HK-2 (cell line): ENCODE measurements around the gene RPL22.

Source experiments
- DNase-seq: peaks from one replicate; pipeline ENCODE4 v3.0.0-alpha.2; 2018; ENCODE audit not compliant: unreplicated experiment

The RPL22 gene

GRCh38 chr1:6200188-6200809, 904 bp upstream of the RPL22 start:
- DNase-seq = no peak

DNA sequence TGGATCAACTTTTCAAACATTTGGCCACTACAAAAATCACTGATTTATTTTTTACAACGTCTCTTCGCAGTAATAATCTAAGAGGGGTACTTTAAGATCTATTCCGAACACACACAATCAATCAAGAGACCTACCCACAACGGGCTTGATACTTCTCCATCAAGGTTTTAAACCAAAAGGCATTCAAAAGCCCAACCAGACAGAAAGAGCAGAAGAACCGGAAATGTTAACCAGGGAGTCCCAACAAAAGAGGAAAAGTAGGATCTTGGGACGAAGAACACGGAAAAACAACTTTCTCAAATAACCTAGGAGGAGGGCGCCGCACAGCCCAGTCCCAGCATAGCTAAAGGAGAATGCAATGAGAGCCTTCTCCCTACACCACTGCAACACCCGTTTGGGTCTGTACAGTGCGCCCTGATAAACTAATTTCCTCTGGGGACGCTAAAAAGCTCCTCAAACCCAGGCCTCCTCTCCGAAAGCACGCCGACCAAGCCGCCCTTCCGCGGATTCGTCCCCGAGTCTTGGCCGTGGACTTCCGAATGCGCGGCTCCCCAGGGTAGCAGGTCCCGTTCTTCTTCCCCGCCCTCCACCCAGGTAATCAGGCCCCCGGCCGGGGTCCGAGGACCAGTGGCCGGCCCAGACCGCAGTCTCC, 623 bp downstream of the RPL22 start:
- DNase-seq = no peak

GRCh38 chr1:6197746-6198427, 1.5 kb downstream of the RPL22 start:
- DNase-seq = no peak

DNA sequence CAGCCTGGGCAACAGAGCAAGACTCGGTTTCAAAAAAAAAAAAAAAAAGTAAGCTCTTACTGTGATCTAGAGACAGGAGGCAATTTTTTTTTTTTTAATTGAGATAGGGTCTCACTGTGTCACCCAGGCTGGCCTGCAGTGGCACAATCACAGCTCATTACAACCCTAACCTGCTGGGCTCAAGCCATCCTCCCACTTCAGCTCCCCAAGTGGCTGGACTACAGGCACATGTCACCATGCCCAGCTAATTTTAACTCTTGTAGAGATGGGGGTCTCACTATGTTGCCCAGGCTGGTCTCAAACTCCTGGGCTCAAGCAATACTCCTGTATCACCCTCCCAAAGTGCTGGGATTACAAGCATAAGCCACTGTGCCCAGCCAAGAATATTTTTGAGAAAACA, 7.4 kb downstream of the RPL22 start:
- DNase-seq = no peak

- no peak for DNase-seq
Measured at GRCh38 chr1:6188466-6188865, 10.9 kb downstream of the RPL22 start.

- no peak for DNase-seq
Measured at GRCh38 chr1:6185635-6186382, 13.6 kb downstream of the RPL22 start.

GRCh38 chr1:6185151-6185550, 14.2 kb downstream of the RPL22 start:
- DNase-seq = no peak

- DNase-seq = peak; percentile 17
Measured at GRCh38 chr1:6184083-6184783, 15.2 kb downstream of the RPL22 start.

- peak; percentile 51 for DNase-seq
Measured at GRCh38 chr1:6183520-6183989, 15.8 kb downstream of the RPL22 start.

DNA sequence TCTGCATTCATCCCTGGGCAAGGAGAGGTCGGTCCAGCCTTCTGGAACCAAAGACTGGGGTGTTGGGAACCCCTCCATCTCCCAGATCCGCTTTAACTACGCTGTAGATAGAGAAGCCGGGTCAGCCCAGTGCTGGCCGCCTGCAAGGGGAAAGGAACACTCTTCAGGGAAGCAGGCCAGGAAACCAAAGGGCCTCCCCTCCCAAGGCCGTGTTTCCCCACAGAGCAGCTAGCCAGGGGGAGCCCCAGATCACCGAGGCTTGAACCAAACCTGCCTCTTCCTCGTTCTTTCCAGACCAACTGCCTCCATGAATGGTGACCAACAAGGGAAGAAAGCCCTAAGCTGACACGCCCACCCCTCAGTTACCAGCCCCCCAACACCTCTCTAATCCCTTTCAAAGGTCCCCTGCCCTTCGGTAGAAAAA, 18.0 kb downstream of the RPL22 start:
- DNase-seq = no peak

- DNase-seq = no peak
Measured at GRCh38 chr1:6180707-6181311, 18.6 kb downstream of the RPL22 start.

DNA sequence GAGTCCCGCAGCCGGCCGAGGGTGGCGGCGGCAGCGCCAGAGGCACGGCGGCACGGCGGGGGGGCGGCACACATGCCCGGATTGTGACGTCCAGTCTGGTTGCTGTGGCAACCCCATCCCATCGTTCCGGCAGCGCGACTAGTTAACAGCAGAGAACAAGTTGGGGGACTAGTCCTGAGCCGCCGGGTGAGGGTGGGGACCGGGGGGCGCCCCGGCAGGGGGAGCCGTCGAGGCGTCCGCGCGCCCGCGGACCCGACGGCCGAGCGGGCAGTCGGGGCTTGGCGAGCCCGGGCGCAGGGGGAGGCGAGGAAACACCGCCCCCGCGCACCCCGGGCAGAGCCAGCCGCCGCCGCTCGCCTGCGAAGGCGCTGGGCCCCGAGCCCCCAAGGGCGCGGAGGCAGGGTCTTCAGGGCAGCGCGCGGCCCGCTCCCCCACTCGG, 19.1 kb downstream of the RPL22 start, which contains the start of gene CHD5:
TSS of gene CHD5 (minus strand) at position 54 of the 439 bp plus-strand sequence. CDS start 298 bp downstream, outside the sequence.
- DNase-seq = no peak

GRCh38 chr1:6179564-6180175, 19.7 kb downstream of the RPL22 start:
- no peak for DNase-seq

DNA sequence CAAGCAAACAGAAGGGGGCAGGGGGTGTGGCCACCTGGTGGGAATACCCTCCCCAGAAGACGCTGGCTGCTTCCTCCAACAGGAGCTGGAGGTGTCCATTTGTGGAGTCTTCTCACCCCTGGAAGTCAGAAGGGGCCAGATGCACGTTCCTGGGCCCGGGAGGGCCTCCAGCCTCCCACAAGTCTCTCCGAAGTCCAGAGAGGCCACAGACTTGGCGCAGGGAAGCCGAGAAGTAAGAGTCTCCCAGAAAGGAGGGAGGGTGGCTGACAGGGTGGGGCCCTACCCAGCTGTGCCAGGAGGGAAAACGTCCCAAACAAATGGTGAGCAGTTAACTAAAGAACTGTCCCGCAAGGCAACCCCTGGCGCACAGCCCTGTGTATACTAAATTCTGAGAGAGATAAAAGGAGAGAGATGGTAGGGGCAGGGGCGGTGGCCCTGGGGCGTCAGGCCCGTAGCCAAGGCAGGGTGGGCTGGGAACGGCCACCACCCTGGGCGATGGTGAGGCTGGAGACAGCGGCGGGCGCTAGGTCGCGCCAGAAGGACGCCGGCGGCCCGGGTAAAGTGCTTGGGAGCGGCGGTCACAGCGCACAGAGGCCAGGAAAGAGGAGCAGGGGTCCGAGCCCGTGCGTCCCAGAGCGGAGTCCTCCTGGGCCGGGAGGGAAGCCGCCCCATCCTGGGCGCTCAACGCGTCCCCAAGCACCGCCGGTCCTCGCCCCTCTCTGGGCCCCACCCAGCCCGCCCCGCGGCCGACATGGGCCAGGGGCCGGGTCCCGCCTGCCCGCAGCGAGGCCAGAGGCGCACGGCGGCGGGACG, 20.4 kb downstream of the RPL22 start:
- DNase-seq = no peak

DNA sequence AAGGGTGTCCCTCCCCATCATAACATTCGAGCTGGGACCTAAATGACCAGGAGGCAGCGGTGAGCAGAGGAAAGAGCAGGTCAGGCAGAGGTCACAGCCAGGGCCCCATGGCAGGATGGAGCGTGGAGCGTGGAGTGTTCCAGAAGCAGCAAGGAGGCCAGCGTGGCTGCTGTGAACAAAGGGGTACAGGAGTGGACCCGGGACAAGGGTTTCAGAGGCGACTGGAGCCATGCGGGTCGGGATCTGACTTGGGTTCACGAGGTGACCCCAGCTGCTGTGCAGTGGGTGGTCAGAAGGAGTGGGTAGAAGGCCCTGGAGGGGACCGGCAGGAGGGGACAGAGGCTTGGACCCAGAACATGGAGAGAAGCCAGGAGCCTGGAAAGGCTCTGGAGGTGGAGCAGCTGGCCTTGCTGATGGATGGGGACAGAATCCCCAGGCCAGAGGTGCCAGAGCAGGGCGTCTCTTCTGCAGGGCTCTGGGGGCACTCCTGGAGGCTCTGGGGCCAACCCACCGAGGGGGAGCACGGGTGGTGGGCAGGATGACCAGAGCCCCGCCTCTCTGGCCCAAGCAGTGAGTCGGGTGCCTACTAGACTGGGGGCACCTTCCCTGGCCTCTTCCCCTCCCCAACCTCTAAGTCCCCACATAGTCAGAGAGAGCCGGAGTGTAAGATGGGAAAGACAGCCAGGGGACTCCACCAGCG, 21.6 kb downstream of the RPL22 start:
- DNase-seq = no peak

DNA sequence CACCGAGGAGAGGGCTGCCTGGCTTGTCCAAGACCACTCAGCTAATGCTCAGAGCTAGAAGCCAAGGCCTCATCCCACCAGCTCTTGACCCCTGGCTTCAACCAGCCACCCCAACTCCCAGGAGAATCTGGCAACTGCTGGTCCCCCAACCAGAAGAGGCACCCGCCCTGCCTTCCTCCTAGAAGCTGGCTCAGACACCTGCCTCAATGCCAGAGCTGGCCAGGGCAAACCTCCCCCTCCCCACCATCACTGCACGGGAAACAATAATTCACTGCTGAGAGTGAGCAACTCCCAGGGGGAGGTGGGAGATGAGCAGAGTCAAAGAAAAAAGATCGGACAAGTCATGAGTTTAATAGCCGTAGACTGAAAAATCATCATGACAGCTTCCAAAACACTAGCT, 22.6 kb downstream of the RPL22 start:
- no peak for DNase-seq

DNA sequence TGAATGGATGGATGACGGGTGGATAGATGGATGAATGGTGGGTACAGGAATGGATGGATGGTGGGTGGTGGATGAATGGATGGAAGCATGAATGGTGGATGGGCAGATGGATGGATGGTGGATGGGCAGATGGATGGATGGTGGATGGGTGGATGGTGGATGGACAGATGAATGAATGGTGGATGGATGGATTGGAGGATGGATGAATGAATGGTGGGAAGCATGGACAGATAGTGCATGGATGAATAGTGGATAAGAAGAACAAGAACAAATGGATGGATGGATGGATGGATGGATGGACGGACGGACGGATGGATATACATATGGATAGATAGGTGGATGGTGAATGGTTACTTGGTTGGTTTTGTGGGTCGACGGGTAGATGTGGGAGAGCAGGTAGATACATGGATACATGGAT, 24.0 kb downstream of the RPL22 start:
- no peak for DNase-seq

DNA sequence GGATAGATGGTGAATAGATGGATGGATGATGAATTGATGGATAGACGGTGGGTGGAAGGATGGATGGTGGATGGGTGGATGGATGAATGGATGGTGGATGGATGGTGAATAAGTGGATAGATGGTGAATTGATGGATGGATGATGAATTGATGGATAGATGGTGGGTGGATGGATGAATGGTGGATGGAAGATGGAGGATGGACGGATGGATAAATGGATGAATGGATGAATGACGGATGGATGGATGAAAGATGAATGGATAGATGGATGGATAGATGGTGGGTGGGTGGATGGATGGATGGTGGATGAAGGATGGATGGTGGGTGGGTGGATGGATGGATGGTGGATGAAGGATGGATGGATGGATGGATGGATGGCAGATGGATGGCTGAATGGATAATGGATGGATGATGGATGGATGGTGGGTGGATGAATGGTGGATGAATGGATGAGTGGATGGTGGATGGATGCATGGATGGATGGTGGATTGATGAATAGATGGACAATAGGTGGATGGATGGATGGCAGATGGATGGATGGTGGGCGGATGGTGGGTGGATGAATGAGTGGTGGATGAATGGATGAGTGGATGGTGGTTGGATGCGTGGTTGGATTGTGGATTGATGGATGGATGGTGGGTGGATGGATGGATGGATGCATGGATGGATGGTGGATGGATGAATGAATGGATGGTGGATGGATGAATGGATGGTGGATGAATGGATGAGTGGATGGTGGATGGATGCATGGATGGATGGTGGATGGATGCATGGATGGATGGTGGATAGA, 24.6 kb downstream of the RPL22 start:
- no peak for DNase-seq
